Left lung (tissue), 10 donors: ENCODE measurements around the gene CYCS. TPM values are rescaled to one million over a fixed set of nuclear protein-coding genes. Genes with fewer than 3 reads are reported as not detected.

Experiments
- ATAC-seq: fragments of 200-7000 bp; cut with Tn5 transposase; one replicate; pipeline ENCODE4 v1.9.1; 2020; ENCODE audit warnings: moderate library complexity
- DNase-seq, 4 donors: peaks; one replicate each; pipeline ENCODE4 v3.0.0-alpha.2; 2013 to 2020
- H3K27ac ChIP-seq, 2 donors: fragments of 200-600 bp; sonication (generic) in 1 of 2; one replicate each; pipeline versions ENCODE4 v1.5.0 to v1.8.0; 2020 to 2021
- H3K27me3 ChIP-seq, 2 donors: fragments of 200-600 bp; sonication (generic) in 1 of 2; one replicate each; pipeline versions ENCODE4 v1.5.0 to v1.8.0; 2020 to 2021
- H3K36me3 ChIP-seq, 2 donors: fragments of 200-600 bp; sonication (generic) in 1 of 2; one replicate each; pipeline versions ENCODE4 v1.5.0 to v1.8.0; 2020 to 2021
- H3K4me1 ChIP-seq, 2 donors: fragments of 200-600 bp; one replicate each; pipeline ENCODE4 v1.8.0; 2021
- H3K4me3 ChIP-seq, 2 donors: fragments of 200-600 bp; sonication (generic) in 1 of 2; one replicate each; pipeline versions ENCODE4 v1.5.0 to v1.8.0; 2020 to 2021; ENCODE audit warnings: mild to moderate bottlenecking in 1 of 2
- H3K9me3 ChIP-seq, 2 donors: fragments of 200-600 bp; sonication (generic) in 1 of 2; one replicate each; pipeline versions ENCODE4 v1.5.0 to v1.8.0; 2020 to 2021
- CTCF ChIP-seq, 2 donors: fragments of 200-600 bp; sonication (generic) in 1 of 2; IDR thresholded peaks; one replicate each; pipeline versions ENCODE4 v1.5.0 to v1.8.0; 2021; ENCODE audit warnings: antibody characterized with exemption in 2 of 2
- intact Hi-C, 2 donors: fragments of 100-400 bp; cut with DNase I; formaldehyde crosslinking; loops; one replicate each; pipeline versions ENCODE4 v1.11.2 to v1.14.2; 2022
- polyA plus RNA-seq, 6 donors: library from polyadenylated mRNA; unstranded; fragments of 120-200 nt; gene quantifications; one replicate each; pipeline ENCODE4 v1.2.1, GENCODE V29; 2013; ENCODE audit not compliant: insufficient read length in 6 of 6
- total RNA-seq, 2 donors: library from RNA; stranded (reverse); fragmentation: NEBNext Ultra II Directional; extraction: Animal tissue kit (Norgen Biotek cat#: 25700); gene quantifications; one replicate each; pipeline ENCODE4 v1.2.1, GENCODE V29; 2021
- donor health status: DM: no; HTN: yes; CAD: no.
- donor health status: DM: no; HTN: no; CAD: no.

CYCS gene
- total and polyA plus RNA-seq, 8 donors, result 60.4 to 106 (median 69.6) TPM

GRCh38 chr7:25109276-25109675, 15.8 kb downstream of the CYCS start:
- Histone ChIP-seq H3K4me1 (no peaks in the 10 kb centered on the region), H3K9me3 (no peaks in the 10 kb centered on the region), H3K4me3 (no peak overlapping the region), H3K27ac (no peak overlapping the region), H3K36me3 (no peaks in the 10 kb centered on the region), H3K27me3 (no peaks in the 10 kb centered on the region)
- no peak for ATAC-seq
- no peak for TF ChIP-seq CTCF (IDR thresholded peaks at IDR 0.05)
- no peak for DNase-seq
- intact Hi-C loops, result no loop called here

GRCh38 chr7:25105911-25106310, 19.1 kb downstream of the CYCS start:
- no peak for DNase-seq
- H3K9me3 ChIP-seq, result no peaks in the 10 kb centered on the region
- H3K36me3 ChIP-seq, result no peaks in the 10 kb centered on the region
- no peaks in the 10 kb centered on the region for H3K4me1 ChIP-seq
- no peak overlapping the region for H3K4me3 ChIP-seq
- no peak overlapping the region for H3K27ac ChIP-seq
- TF ChIP-seq CTCF (IDR thresholded peaks at IDR 0.05), result no peak
- no peak for ATAC-seq
- H3K27me3 ChIP-seq, result no peaks in the 10 kb centered on the region
- intact Hi-C loops, result no loop called here

- H3K4me3 ChIP-seq, result no peak overlapping the region
- intact Hi-C loops, result no loop called here
- no peak for ATAC-seq
- H3K36me3 ChIP-seq, result no peaks in the 10 kb centered on the region
- no peaks in the 10 kb centered on the region for H3K27me3 ChIP-seq
- no peaks in the 10 kb centered on the region for H3K4me1 ChIP-seq
- H3K9me3 ChIP-seq, result no peaks in the 10 kb centered on the region
- no peak for TF ChIP-seq CTCF (IDR thresholded peaks at IDR 0.05)
- DNase-seq, result no peak
- H3K27ac ChIP-seq, result no peak overlapping the region
Measured at GRCh38 chr7:25103773-25104172, 21.3 kb downstream of the CYCS start.

GRCh38 chr7:25101817-25102216, 23.2 kb downstream of the CYCS start:
- H3K4me3 ChIP-seq, result no peak overlapping the region
- intact Hi-C loops, result no loop called here

More at GRCh38 chr7:25101817-25102216, 23.2 kb downstream of the CYCS start:
- Histone ChIP-seq H3K36me3 (no peaks in the 10 kb centered on the region), H3K27ac (no peak overlapping the region), H3K27me3 (no peaks in the 10 kb centered on the region), H3K4me1 (no peaks in the 10 kb centered on the region), H3K9me3 (no peaks in the 10 kb centered on the region)
- ATAC-seq (no peak), DNase-seq (no peak)
- no peak for TF ChIP-seq CTCF (IDR thresholded peaks at IDR 0.05)
